DMS79 treated with DMSO at 0.1 percent for 48 hours (cell line): ENCODE measurements around the gene ACTR3C.
"Not testable (repeated sequence)": the region's sequence is repeated elsewhere in the genome, so short reads cannot be mapped to it uniquely, and the experiment has no call there.

ENCODE experiments used
- DNase-seq: peaks from one replicate; lab custom pipeline; 2025; lab: John Stamatoyannopoulos, UW

The ACTR3C gene

DNA sequence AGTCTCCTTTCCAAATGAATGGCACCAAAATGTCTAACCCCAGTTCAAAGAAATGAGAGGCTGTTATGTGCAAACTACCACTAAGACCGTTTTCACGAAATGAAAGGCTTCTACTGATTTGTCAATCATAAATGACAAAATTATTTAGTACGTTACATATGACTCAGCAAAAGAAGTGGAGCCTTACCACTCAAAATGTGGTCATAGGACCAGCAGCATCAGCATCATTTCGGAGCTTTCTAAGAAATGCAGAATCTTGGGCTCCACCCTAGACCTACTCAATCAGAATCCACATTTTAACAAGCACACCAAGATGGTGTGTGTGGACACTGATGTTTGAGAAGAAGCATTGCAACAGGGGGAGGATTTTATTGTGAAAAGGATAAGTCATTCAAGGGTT is 120.5 kb downstream of the ACTR3C start:
- DNase-seq = not testable (repeated sequence)
